ENCODE results near the gene MMP7.

MMP7 gene

GRCh38 chr11:102495161-102496042, 35.1 kb downstream of the MMP7 start:
- no peak for DNase-seq (ENCODE audit: low read depth in 2 of 2, low spot score in 1 of 2)

- no peak for DNase-seq (ENCODE audit: low read depth in 2 of 2, low spot score in 1 of 2)
These were observed 36.3 kb downstream of the MMP7 start for GRCh38 chr11:102494216-102494615.

- DNase-seq (ENCODE audit: low read depth in 2 of 2, low spot score in 1 of 2), result no peak
These were observed 37.0 kb downstream of the MMP7 start for GRCh38 chr11:102493524-102493923.

DNA sequence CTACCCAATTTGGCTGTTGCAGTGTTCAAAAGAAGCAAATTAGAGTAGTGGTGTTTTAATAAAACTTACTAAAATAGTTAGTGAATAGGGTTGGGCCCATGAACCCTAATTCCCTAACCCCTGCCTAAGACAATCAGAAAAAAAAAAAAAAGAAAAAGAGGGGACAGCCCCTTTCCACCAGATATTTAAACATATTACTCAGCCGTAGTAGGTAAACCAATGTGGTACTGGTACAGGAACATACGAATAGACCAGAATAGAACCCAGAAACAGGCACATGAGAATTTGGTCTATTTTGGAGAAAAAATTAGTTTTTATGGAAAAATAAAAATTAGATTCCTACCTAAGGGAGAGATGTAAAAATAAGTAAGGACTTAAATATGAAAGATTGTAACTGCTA, 38.6 kb downstream of the MMP7 start:
- no peak for DNase-seq (ENCODE audit: low read depth in 2 of 2, low spot score in 1 of 2)

GRCh38 chr11:102489186-102490145, 41.1 kb downstream of the MMP7 start:
- DNase-seq (ENCODE audit: low read depth in 2 of 2, low spot score in 1 of 2), result no peak

DNA sequence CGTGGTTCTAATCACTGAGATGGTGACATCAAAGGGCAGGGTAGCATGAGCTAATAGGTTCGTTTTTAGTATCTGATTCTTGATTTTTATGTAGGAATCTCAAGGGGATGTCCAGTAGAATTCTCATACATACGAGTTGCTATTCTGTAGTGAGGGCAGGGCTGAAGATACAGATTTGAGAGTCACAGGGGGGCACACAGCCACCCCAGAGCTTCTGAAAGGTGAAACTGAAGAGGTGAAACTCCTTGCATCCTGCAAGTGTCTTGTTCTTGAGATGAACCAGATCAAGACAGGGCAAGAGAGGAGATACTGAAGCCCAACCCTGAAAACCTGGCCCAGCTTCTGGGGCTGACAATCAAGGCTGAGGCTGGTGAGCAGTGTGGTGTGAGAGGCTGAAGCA, 42.3 kb downstream of the MMP7 start:
- no peak for DNase-seq (ENCODE audit: low read depth in 2 of 2, low spot score in 1 of 2)

DNA sequence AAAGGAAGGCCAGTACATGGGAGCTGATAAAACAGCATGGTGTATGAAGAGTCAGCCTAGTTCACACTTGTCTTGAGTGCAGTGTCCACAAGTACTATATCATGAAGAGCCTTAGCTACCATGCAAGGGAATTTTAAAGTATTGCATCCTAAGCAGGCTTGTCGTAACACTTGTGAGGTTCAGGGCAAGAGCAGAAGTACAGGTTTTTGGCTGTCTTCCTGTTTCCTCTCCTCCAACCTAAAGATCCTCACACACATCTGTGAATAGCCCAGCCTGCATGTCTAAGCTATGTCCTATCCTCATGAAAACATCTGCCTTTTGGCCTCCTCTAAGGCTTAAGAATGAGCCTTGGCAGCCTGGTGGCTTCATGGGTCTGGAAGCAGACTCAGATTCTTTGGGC, 43.3 kb downstream of the MMP7 start:
- DNase-seq (ENCODE audit: low read depth in 2 of 2, low spot score in 1 of 2), result no peak

GRCh38 chr11:102486584-102486983, 44.0 kb downstream of the MMP7 start:
- no peak for DNase-seq (ENCODE audit: low read depth in 2 of 2, low spot score in 1 of 2)

- DNase-seq (ENCODE audit: low read depth in 2 of 2, low spot score in 1 of 2), result no peak
These were observed 45.3 kb downstream of the MMP7 start for GRCh38 chr11:102485095-102485722.

DNA sequence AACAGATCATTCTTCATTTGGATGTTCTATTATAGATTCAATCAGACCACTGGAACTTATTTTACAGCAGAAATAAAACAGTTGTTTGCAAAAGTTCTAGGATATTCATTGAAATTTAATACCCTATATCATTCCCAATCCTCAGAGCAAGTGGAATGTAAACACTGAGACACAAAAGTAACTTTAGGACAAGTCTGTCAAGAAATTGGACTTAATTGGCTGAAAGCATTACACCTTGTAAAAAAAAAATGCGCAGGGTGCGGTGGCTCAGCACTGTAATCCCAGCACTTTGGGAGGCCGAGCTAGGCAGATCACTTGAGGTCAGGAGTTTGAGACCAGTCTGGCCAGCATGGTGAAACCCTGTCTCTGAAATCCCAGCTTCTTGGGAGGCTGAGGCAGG, 48.1 kb downstream of the MMP7 start:
- no peak for DNase-seq (ENCODE audit: low read depth in 2 of 2, low spot score in 1 of 2)

- DNase-seq (ENCODE audit: low read depth in 2 of 2, low spot score in 1 of 2), result no peak
These were observed 50.8 kb downstream of the MMP7 start for GRCh38 chr11:102479733-102480132.

- DNase-seq (ENCODE audit: low read depth in 2 of 2, low spot score in 1 of 2), result no peak
These were observed 51.8 kb downstream of the MMP7 start for GRCh38 chr11:102478673-102479299.

GRCh38 chr11:102476812-102477211, 53.7 kb downstream of the MMP7 start:
- DNase-seq (ENCODE audit: low read depth in 2 of 2, low spot score in 1 of 2), result no peak

GRCh38 chr11:102476069-102476468, 54.5 kb downstream of the MMP7 start:
- no peak for DNase-seq (ENCODE audit: low read depth in 2 of 2, low spot score in 1 of 2)

GRCh38 chr11:102473543-102473942, 57.0 kb downstream of the MMP7 start:
- no peak for DNase-seq (ENCODE audit: low read depth in 2 of 2, low spot score in 1 of 2)

DNA sequence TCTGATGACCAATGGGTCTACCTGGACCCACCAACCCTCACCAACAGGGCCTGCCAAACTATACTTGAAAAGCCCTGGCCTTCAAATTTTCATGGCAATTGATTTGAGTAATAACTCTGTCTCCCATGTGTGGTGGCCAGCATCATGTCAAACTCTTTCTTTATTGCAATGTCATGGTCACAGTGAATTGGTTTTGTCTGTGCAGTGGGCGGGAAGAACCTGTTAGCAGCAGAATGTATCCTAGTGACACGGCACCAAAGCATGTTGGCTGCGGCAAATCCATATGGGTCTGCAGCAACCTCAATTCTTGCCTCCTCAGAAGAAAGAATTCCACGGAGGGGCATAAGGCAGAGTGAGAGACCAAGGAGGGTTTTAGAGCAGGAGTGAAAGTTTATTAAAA, 58.4 kb downstream of the MMP7 start:
- DNase-seq (ENCODE audit: low read depth in 2 of 2, low spot score in 1 of 2), result no peak

DNA sequence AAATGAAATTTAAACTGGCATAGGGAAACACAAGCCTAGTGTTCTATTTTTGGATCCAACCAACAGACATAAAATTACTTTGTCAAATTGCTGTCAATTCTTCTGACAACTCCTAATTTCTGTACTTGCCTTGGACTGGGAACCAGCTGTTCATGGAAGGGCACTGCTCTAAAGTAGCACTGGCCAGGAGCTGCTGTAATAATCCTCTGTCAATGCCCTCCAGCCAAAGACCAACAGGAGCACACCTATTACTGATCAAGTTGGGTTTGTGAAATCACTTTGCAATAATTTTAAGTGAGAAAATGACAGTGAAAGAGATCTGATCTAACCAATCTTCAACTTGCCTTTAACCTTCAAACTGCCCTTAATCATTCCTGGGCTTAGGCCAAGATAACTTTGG, 59.1 kb downstream of the MMP7 start:
- DNase-seq (ENCODE audit: low read depth in 2 of 2, low spot score in 1 of 2), result no peak

Data from stimulated activated CD8-positive, alpha-beta memory T cell treated with anti-CD3 and anti-CD28 coated beads, Interleukin-4, amount 100 ng/mL, for 1 hour (primary cell).